IPS DF 19.7 (cell line): ENCODE data around the gene ZXDC.

Experiments used
- DNase-seq: peaks from one replicate; pipeline ENCODE4 v3.0.0-alpha.2; 2013; ENCODE audit warnings: low read depth, low spot score

ZXDC gene

GRCh38 chr3:126452213-126452612 lies 23.5 kb downstream of the ZXDC start:
- DNase-seq: no peak

GRCh38 chr3:126451511-126451910 lies 24.2 kb downstream of the ZXDC start:
- no peak for DNase-seq

GRCh38 chr3:126450744-126451143 lies 24.9 kb downstream of the ZXDC start:
- no peak for DNase-seq

- DNase-seq: no peak
Observed at GRCh38 chr3:126450219-126450618, 25.5 kb downstream of the ZXDC start.

- DNase-seq: no peak
Observed at GRCh38 chr3:126449621-126450051, 26.1 kb downstream of the ZXDC start.

- DNase-seq: no peak
Observed at GRCh38 chr3:126448893-126449180, 26.9 kb downstream of the ZXDC start.

GRCh38 chr3:126448136-126448892 lies 27.4 kb downstream of the ZXDC start:
- DNase-seq: no peak

- no peak for DNase-seq
Observed at GRCh38 chr3:126447456-126448106, 28.1 kb downstream of the ZXDC start.

- no peak for DNase-seq
Observed at GRCh38 chr3:126446791-126447190, 28.9 kb downstream of the ZXDC start.

GRCh38 chr3:126446301-126446700 lies 29.4 kb downstream of the ZXDC start:
- no peak for DNase-seq

GRCh38 chr3:126445506-126445905 lies 30.2 kb downstream of the ZXDC start:
- no peak for DNase-seq

GRCh38 chr3:126442856-126443242 lies 32.8 kb downstream of the ZXDC start:
- DNase-seq: no peak

- DNase-seq: no peak
Observed at GRCh38 chr3:126442094-126442855, 33.4 kb downstream of the ZXDC start.

GRCh38 chr3:126441256-126441880 lies 34.3 kb downstream of the ZXDC start:
- no peak for DNase-seq

- no peak for DNase-seq
Observed at GRCh38 chr3:126440709-126440995, 35.0 kb downstream of the ZXDC start.

GRCh38 chr3:126439968-126440708 lies 35.6 kb downstream of the ZXDC start:
- no peak for DNase-seq

- no peak for DNase-seq
Observed at GRCh38 chr3:126439346-126439967, 36.2 kb downstream of the ZXDC start.

- no peak for DNase-seq
Observed at GRCh38 chr3:126438746-126439145, 36.9 kb downstream of the ZXDC start.

GRCh38 chr3:126438186-126438585 lies 37.5 kb downstream of the ZXDC start:
- no peak for DNase-seq

GRCh38 chr3:126436826-126437717 lies 38.6 kb downstream of the ZXDC start:
- DNase-seq: no peak
